Adipocyte (in vitro differentiated cells): ENCODE measurements around the gene HHEX.

ENCODE experiments used
- DNase-seq: peaks from one replicate; pipeline ENCODE4 v3.0.0-alpha.2; 2015; ENCODE audit warnings: low read depth
- H3K27me3 ChIP-seq: replicated peaks from 2 replicates; pipeline ENCODE4 v1.7.0; 2013; ENCODE audit warnings: mild to moderate bottlenecking, low read length, moderate library complexity; ENCODE audit not compliant: control insufficient read depth, insufficient read depth
- H3K36me3 ChIP-seq: 2 replicates; pipeline ENCODE4 v1.7.0; 2013; ENCODE audit warnings: low read length, mild to moderate bottlenecking, moderate library complexity; ENCODE audit not compliant: control insufficient read depth, insufficient read depth, severe bottlenecking
- H3K4me1 ChIP-seq: 2 replicates; pipeline ENCODE4 v1.7.0; 2013; ENCODE audit warnings: mild to moderate bottlenecking, low read length, moderate library complexity; ENCODE audit not compliant: control insufficient read depth, insufficient read depth
- H3K4me3 ChIP-seq: 2 replicates; pipeline ENCODE4 v1.7.0; 2013; ENCODE audit warnings: mild to moderate bottlenecking, low read length, moderate library complexity
- H3K9ac ChIP-seq: 2 replicates; pipeline ENCODE4 v1.7.0; 2013; ENCODE audit warnings: mild to moderate bottlenecking, low read length, moderate library complexity
- H3K9me3 ChIP-seq: 2 replicates; pipeline ENCODE4 v1.7.0; 2013; ENCODE audit warnings: mild to moderate bottlenecking, low read length, moderate library complexity; ENCODE audit not compliant: control insufficient read depth

The HHEX gene

GRCh38 chr10:92678206-92678605, 11.5 kb upstream of the HHEX start:
- DNase-seq, result no peak
- Histone ChIP-seq H3K36me3 (no peaks in the 10 kb centered on the region), H3K4me1 (no peaks in the 10 kb centered on the region), H3K4me3 (no peak overlapping the region), H3K9me3 (no peaks in the 10 kb centered on the region), H3K9ac (no peak overlapping the region), H3K27me3 (no peaks in the 10 kb centered on the region)

GRCh38 chr10:92681306-92681834, 8.4 kb upstream of the HHEX start:
- H3K4me3 ChIP-seq, result no peak overlapping the region
- no peaks in the 10 kb centered on the region for H3K27me3 ChIP-seq
- peaks cover 20% of the 10 kb centered on the region for H3K9me3 ChIP-seq
- no peaks in the 10 kb centered on the region for H3K4me1 ChIP-seq
- no peak for DNase-seq
- H3K36me3 ChIP-seq, result no peaks in the 10 kb centered on the region
- no peak overlapping the region for H3K9ac ChIP-seq

- no peak for DNase-seq
- no peaks in the 10 kb centered on the region for H3K4me1 ChIP-seq
- peaks cover 29% of the 10 kb centered on the region for H3K27me3 ChIP-seq
- peaks cover 28% of the 10 kb centered on the region for H3K9me3 ChIP-seq
- no peaks in the 10 kb centered on the region for H3K36me3 ChIP-seq
- no peak overlapping the region for H3K4me3 ChIP-seq
- no peak overlapping the region for H3K9ac ChIP-seq
These were observed 1.2 kb upstream of the HHEX start for GRCh38 chr10:92688573-92688926.

GRCh38 chr10:92688927-92689662, 660 bp upstream of the HHEX start:
- Histone ChIP-seq H3K27me3 (peaks cover 34% of the 10 kb centered on the region), H3K36me3 (no peaks in the 10 kb centered on the region), H3K9ac (peak overlapping the region; percentile 34), H3K4me3 (peak overlapping the region; percentile 71), H3K9me3 (peaks cover 28% of the 10 kb centered on the region), H3K4me1 (no peaks in the 10 kb centered on the region)
- DNase-seq, result no peak

GRCh38 chr10:92690211-92690914, 608 bp downstream of the HHEX start:
- Histone ChIP-seq H3K36me3 (no peaks in the 10 kb centered on the region), H3K4me1 (no peaks in the 10 kb centered on the region), H3K9me3 (peaks cover 16% of the 10 kb centered on the region), H3K4me3 (peak overlapping the region; percentile 50), H3K27me3 (peaks cover 41% of the 10 kb centered on the region), H3K9ac (no peak overlapping the region)
- DNase-seq, result peak; percentile 82

- H3K9me3 ChIP-seq, result peaks cover 9% of the 10 kb centered on the region
- no peaks in the 10 kb centered on the region for H3K4me1 ChIP-seq
- DNase-seq, result no peak
- H3K4me3 ChIP-seq, result no peak overlapping the region
- no peak overlapping the region for H3K9ac ChIP-seq
- peaks cover 41% of the 10 kb centered on the region for H3K27me3 ChIP-seq
- H3K36me3 ChIP-seq, result no peaks in the 10 kb centered on the region
These were observed 1.3 kb downstream of the HHEX start for GRCh38 chr10:92690915-92691590.

GRCh38 chr10:92691591-92692079, 1.9 kb downstream of the HHEX start:
- Histone ChIP-seq H3K4me3 (no peak overlapping the region), H3K4me1 (no peaks in the 10 kb centered on the region), H3K9ac (no peak overlapping the region), H3K27me3 (peaks cover 41% of the 10 kb centered on the region), H3K36me3 (no peaks in the 10 kb centered on the region), H3K9me3 (peaks cover 8% of the 10 kb centered on the region)
- no peak for DNase-seq

- Histone ChIP-seq H3K9me3 (peaks cover 8% of the 10 kb centered on the region), H3K4me1 (no peaks in the 10 kb centered on the region)
- no peak for DNase-seq
These were observed 2.4 kb downstream of the HHEX start for GRCh38 chr10:92692080-92692671.

GRCh38 chr10:92692697-92693533, 3.2 kb downstream of the HHEX start:
- peaks cover 41% of the 10 kb centered on the region for H3K27me3 ChIP-seq
- DNase-seq, result peak; percentile 31
- H3K9ac ChIP-seq, result no peak overlapping the region
- no peaks in the 10 kb centered on the region for H3K36me3 ChIP-seq
- H3K4me3 ChIP-seq, result no peak overlapping the region
- H3K4me1 ChIP-seq, result no peaks in the 10 kb centered on the region
- H3K9me3 ChIP-seq, result peaks cover 8% of the 10 kb centered on the region

More at GRCh38 chr10:92692080-92692671, 2.4 kb downstream of the HHEX start:
- Histone ChIP-seq H3K4me3 (no peak overlapping the region), H3K9ac (no peak overlapping the region), H3K27me3 (peaks cover 41% of the 10 kb centered on the region), H3K36me3 (no peaks in the 10 kb centered on the region)

- H3K9ac ChIP-seq, result no peak overlapping the region
- no peak overlapping the region for H3K4me3 ChIP-seq
- peaks cover 8% of the 10 kb centered on the region for H3K9me3 ChIP-seq
- H3K27me3 ChIP-seq, result peaks cover 41% of the 10 kb centered on the region
- H3K36me3 ChIP-seq, result no peaks in the 10 kb centered on the region
- H3K4me1 ChIP-seq, result no peaks in the 10 kb centered on the region
- DNase-seq, result no peak
These were observed 3.8 kb downstream of the HHEX start for GRCh38 chr10:92693534-92693893.
